Endothelial cell of umbilical vein (primary cell): ENCODE data around the gene SRPK2. TPM values are rescaled to one million over a fixed set of nuclear protein-coding genes. Genes with fewer than 3 reads are reported as not detected.

Experiments
- BruUV-seq: library from RNA; stranded (reverse); fragments of 400-500 nt; replicated peaks from 2 replicates; lab custom pipeline; 2021; lab: Mats Ljungman, UMichigan
- CTCF ChIA-PET: fragments of 300-600, 350-600 bp; sonication (Branson Sonifier 250); formaldehyde crosslinking; loops from one replicate; lab custom pipeline; 2021; ENCODE audit warnings: antibody characterized with exemption, inconsistent platforms; lab: Charles Lee
- POLR2A ChIA-PET: fragments of 300-600, 350-600 bp; sonication (Branson Sonifier 250); formaldehyde crosslinking; loops from one replicate; lab custom pipeline; 2021; ENCODE audit warnings: antibody characterized with exemption, inconsistent platforms; lab: Charles Lee
- DNase-seq: peaks from one replicate; pipeline ENCODE4 v3.0.0-alpha.2; 2011; ENCODE audit warnings: low read depth, low spot score
- FAIRE-seq: peaks from 2 replicates; lab custom pipeline; 2011; peaks lifted over from hg19 to GRCh38; lab: Jason Lieb, UNC
- H2AFZ ChIP-seq: 2 replicates; pipeline ENCODE4 v1.6.0; 2012; ENCODE audit warnings: low read depth, low read length, control low read depth, inconsistent platforms
- H3K27ac ChIP-seq: 2 replicates; pipeline ENCODE4 v1.5.1; 2011; ENCODE audit warnings: low read depth, mild to moderate bottlenecking, control low read depth, low read length, moderate library complexity; ENCODE audit not compliant: insufficient read depth
- H3K27me3 ChIP-seq, 2 experiments: 2 replicates each; pipeline versions ENCODE4 v1.6.0 to v1.6.1; 2011; ENCODE audit warnings: low read length in 2 of 2, mixed read lengths in 1 of 2; ENCODE audit not compliant: control insufficient read depth in 2 of 2, insufficient read depth in 2 of 2
- H3K36me3 ChIP-seq, 2 experiments: 2 replicates in 1 of 2; 3 replicates in 1 of 2; pipeline ENCODE4 v1.5.1; 2011; ENCODE audit warnings: low read length in 2 of 2, mild to moderate bottlenecking in 1 of 2, moderate library complexity in 1 of 2; ENCODE audit not compliant: control insufficient read depth in 2 of 2, insufficient read depth in 2 of 2; ENCODE audit errors: extremely low read depth in 1 of 2
- H3K4me1 ChIP-seq: 3 replicates; pipeline ENCODE4 v1.5.1; 2011; ENCODE audit warnings: mild to moderate bottlenecking, low read length; ENCODE audit not compliant: control insufficient read depth, insufficient read depth; ENCODE audit errors: extremely low read depth
- H3K4me2 ChIP-seq: 2 replicates; pipeline ENCODE4 v1.6.1; 2011; ENCODE audit warnings: low read length, control low read depth, mixed read lengths; ENCODE audit not compliant: insufficient read depth
- H3K4me3 ChIP-seq, 3 experiments: fragments of 200-600 bp in 1 of 3; sonication (generic), shearing (Covaris generic) in 1 of 3; replicated peaks in 1 of 3; 2 replicates each; pipeline ENCODE4 v1.5.1; 2011 to 2016; ENCODE audit warnings: control low read depth in 3 of 3, low read length in 3 of 3, mild to moderate bottlenecking in 2 of 3, inconsistent platforms in 1 of 3, low read depth in 1 of 3, moderate library complexity in 1 of 3; ENCODE audit not compliant: insufficient read depth in 1 of 3
- H3K79me2 ChIP-seq: 2 replicates; pipeline ENCODE4 v1.6.0; 2012; ENCODE audit warnings: low read length, inconsistent platforms; ENCODE audit not compliant: control insufficient read depth, insufficient read depth
- H3K9ac ChIP-seq: replicated peaks from 2 replicates; pipeline ENCODE3; 2011; ENCODE audit warnings: low read length, control low read depth; ENCODE audit not compliant: insufficient read depth; ENCODE audit errors: extremely low read depth
- H3K9me1 ChIP-seq: replicated peaks from 3 replicates; pipeline ENCODE4 v1.6.0; 2011; ENCODE audit warnings: mild to moderate bottlenecking, low read length; ENCODE audit not compliant: control insufficient read depth, insufficient read depth; ENCODE audit errors: extremely low read depth
- H3K9me3 ChIP-seq: replicated peaks from 2 replicates; pipeline ENCODE4 v1.5.1; 2012; ENCODE audit warnings: low read length, inconsistent platforms; ENCODE audit not compliant: control insufficient read depth, insufficient read depth
- H4K20me1 ChIP-seq: replicated peaks from 2 replicates; pipeline ENCODE3; 2011; ENCODE audit warnings: mild to moderate bottlenecking, low read length; ENCODE audit not compliant: control insufficient read depth, insufficient read depth; ENCODE audit errors: extremely low read depth
- EZH2 ChIP-seq: IDR thresholded peaks from 2 replicates; pipeline ENCODE4 v1.6.1; 2012; ENCODE audit warnings: borderline replicate concordance, low read depth, mild to moderate bottlenecking, moderate library complexity, low read length, inconsistent platforms; ENCODE audit not compliant: severe bottlenecking
- FOS ChIP-seq: IDR thresholded peaks from 2 replicates; pipeline ENCODE4 v1.6.1; 2011; ENCODE audit warnings: mild to moderate bottlenecking, low read length, moderate library complexity, borderline replicate concordance; ENCODE audit not compliant: insufficient read depth
- GATA2 ChIP-seq: IDR thresholded peaks from 2 replicates; pipeline ENCODE4 v1.7.0; 2011; ENCODE audit warnings: low read depth, mild to moderate bottlenecking, moderate library complexity, mixed read lengths, low read length; ENCODE audit not compliant: insufficient read length, insufficient read depth
- JUN ChIP-seq: IDR thresholded peaks from 2 replicates; pipeline ENCODE4 v1.6.1; 2011; ENCODE audit warnings: borderline replicate concordance, low read depth; ENCODE audit not compliant: insufficient read length, insufficient read depth
- MYC ChIP-seq: IDR thresholded peaks from one replicate; pipeline ENCODE4 v1.6.1; 2011; ENCODE audit warnings: mild to moderate bottlenecking, low read depth, low read length
- POLR2A ChIP-seq: IDR thresholded peaks from 2 replicates; pipeline ENCODE4 v1.6.1; 2012; ENCODE audit warnings: low read depth, mild to moderate bottlenecking, control low read depth, low read length
- POLR2AphosphoS5 ChIP-seq: IDR thresholded peaks from 2 replicates; pipeline ENCODE4 v1.6.1; 2012; ENCODE audit warnings: low read depth, mild to moderate bottlenecking, control low read depth, low read length, moderate library complexity; ENCODE audit not compliant: insufficient read depth
- dilution Hi-C: fragments of 300-500 bp; cut with MboI; formaldehyde crosslinking; loops from one replicate; pipeline ENCODE4 v1.15.0; 2019; ENCODE audit warnings: low sequenced_read_pairs; ENCODE audit not compliant: extremely low pct_ligation_motif_present
- intact Hi-C: fragments of 100-400 bp; cut with micrococcal nuclease; formaldehyde crosslinking; loops from one replicate; pipeline ENCODE4 v1.10.0; 2022
- polyA plus RNA-seq, 4 experiments: library from polyadenylated mRNA; depleted of rRNA in 3 of 4; stranded (reverse) in 3 of 4; unstranded in 1 of 4; fragments of >200 nt; gene quantifications; 2 replicates each; pipeline versions ENCODE4 v1.2.1 to v1.2.3, GENCODE V29; 2011 to 2012; ENCODE audit warnings: missing spikeins in 1 of 4
- total RNA-seq: library from RNA; stranded (reverse); gene quantifications from 2 replicates; pipeline ENCODE4 v1.2.3, GENCODE V29; 2021
- TF ChIP-seq, protein P1 (sequence below), 2 donors: IDR thresholded peaks; 1 replicate in 1 of 2; 2 replicates in 1 of 2; pipeline ENCODE4 v1.5.1; 2011; ENCODE audit warnings: low read length in 2 of 2, mild to moderate bottlenecking in 2 of 2, moderate library complexity in 2 of 2, control low read depth in 1 of 2, inconsistent platforms in 1 of 2, low read depth in 1 of 2; ENCODE audit not compliant: insufficient read depth in 1 of 2; ENCODE audit errors: extremely low read depth in 1 of 2
- TF ChIP-seq, protein P2 (sequence below): IDR thresholded peaks from 2 replicates; pipeline ENCODE4 v1.6.1; 2011; ENCODE audit not compliant: insufficient read depth, insufficient read length

SRPK2 gene
- total and polyA plus RNA-seq, 2 donors (not counting 3 experiments of a cell fraction or from before 2014, with no cell fraction given), result 13.4 to 55.2 TPM

DNA sequence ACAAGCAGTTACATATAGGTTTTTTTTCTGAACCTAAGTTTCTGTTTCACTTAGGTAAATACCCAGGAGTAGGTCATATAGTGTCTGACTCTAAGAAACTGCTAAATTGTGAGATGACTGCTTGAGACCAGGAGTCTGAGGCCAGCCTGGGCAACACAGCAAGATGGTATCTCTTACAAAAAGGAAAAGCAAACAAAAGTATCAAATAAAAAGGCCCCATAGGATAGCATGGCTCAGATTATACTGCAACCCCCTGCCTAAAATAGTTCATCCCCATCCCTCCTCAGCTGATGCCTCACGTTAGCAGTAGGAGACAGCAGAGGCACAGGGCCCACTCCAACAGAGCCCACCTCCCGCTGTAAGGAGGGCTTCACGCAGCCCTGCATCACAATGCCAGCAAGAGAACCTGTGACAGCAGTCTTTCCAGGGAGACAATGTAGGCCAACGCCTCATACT is 90.3 kb downstream of the SRPK2 start:
- Histone ChIP-seq H3K9ac (no peak overlapping the region), H3K9me1 (no peaks in the 10 kb centered on the region), H3K9me3 (no peaks in the 10 kb centered on the region), H3K4me3 (no peak overlapping the region), H3K27ac (no peak overlapping the region), H3K4me1 (no peaks in the 10 kb centered on the region), H3K4me2 (no peak overlapping the region), H3K79me2 (peaks cover 59% of the 10 kb centered on the region), H3K27me3 (no peaks in the 10 kb centered on the region), H2AFZ (no peak overlapping the region), H3K36me3 (no peaks in the 10 kb centered on the region), H4K20me1 (peaks cover 2% of the 10 kb centered on the region)
- DNase-seq, result no peak
- BruUV-seq, result no TSS peak
- intact Hi-C loops, result no loop called here
- no peak for TF ChIP-seq POLR2A
- no peak for TF ChIP-seq MYC
- dilution Hi-C loops, result no loop called here
- no peak for FAIRE-seq
- ChIA-PET POLR2A (no interaction called here), CTCF (no interaction called here)

DNA sequence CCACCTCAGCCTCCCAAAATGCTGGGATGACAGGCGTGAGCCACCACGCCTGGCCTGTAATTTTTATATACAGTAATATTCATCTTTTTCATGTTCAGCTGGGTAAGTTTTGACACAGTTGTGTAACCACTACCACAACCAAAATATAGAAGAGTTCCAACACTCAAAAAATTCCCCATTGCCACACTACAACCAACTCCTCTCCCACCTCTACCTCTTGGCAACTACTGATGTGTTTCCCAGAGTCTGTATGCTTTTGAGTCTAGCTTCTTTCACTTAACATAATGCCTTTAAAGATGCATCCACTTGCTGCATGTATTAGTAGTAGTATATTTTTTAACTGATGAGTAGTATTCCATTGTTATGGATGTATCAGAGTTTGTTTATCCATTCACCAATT is 90.7 kb downstream of the SRPK2 start:
- no peak for TF ChIP-seq JUN
- TF ChIP-seq FOS, result no peak
- TF ChIP-seq, protein P1, sequence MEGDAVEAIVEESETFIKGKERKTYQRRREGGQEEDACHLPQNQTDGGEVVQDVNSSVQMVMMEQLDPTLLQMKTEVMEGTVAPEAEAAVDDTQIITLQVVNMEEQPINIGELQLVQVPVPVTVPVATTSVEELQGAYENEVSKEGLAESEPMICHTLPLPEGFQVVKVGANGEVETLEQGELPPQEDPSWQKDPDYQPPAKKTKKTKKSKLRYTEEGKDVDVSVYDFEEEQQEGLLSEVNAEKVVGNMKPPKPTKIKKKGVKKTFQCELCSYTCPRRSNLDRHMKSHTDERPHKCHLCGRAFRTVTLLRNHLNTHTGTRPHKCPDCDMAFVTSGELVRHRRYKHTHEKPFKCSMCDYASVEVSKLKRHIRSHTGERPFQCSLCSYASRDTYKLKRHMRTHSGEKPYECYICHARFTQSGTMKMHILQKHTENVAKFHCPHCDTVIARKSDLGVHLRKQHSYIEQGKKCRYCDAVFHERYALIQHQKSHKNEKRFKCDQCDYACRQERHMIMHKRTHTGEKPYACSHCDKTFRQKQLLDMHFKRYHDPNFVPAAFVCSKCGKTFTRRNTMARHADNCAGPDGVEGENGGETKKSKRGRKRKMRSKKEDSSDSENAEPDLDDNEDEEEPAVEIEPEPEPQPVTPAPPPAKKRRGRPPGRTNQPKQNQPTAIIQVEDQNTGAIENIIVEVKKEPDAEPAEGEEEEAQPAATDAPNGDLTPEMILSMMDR (IDR thresholded peaks at IDR 0.05; ENCODE audit: extremely low read depth in 1 of 2, insufficient read depth in 1 of 2, low read depth in 1 of 2, low read length in 2 of 2), result no peak
- TF ChIP-seq POLR2A, result no peak
- TF ChIP-seq, protein P2, sequence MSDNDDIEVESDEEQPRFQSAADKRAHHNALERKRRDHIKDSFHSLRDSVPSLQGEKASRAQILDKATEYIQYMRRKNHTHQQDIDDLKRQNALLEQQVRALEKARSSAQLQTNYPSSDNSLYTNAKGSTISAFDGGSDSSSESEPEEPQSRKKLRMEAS, result no peak
- TF ChIP-seq POLR2AphosphoS5, result no peak
- no peak for TF ChIP-seq GATA2
- TF ChIP-seq EZH2, result no peak
- TF ChIP-seq MYC, result no peak
- Histone ChIP-seq H3K4me1 (no peaks in the 10 kb centered on the region), H3K36me3 (no peaks in the 10 kb centered on the region), H3K27me3 (no peaks in the 10 kb centered on the region), H2AFZ (no peak overlapping the region), H3K4me2 (no peak overlapping the region), H3K9me3 (no peaks in the 10 kb centered on the region), H3K79me2 (peaks cover 59% of the 10 kb centered on the region), H3K4me3 (no peak overlapping the region), H3K9me1 (no peaks in the 10 kb centered on the region), H3K9ac (no peak overlapping the region), H4K20me1 (peaks cover 2% of the 10 kb centered on the region), H3K27ac (no peak overlapping the region)
- FAIRE-seq (no peak), DNase-seq (no peak)
- ChIA-PET POLR2A (no interaction called here), CTCF (interaction anchor here (1.2 kb wide), 1 partner anchor 17 kb away, joined by 3 read pairs; no protein-coding TSS in a partner anchor)
- BruUV-seq, result no TSS peak
- dilution Hi-C loops (no loop called here), intact Hi-C loops (no loop called here)
